Endodermal cell (in vitro differentiated cells): Measurements from ENCODE around the gene CDC42EP1. TPM values are rescaled to one million over a fixed set of nuclear protein-coding genes. Genes with fewer than 3 reads are reported as not detected.

Experiments
- DNase-seq: peaks from one replicate; pipeline ENCODE4 v3.0.0-alpha.2; 2017
- H3K27ac ChIP-seq: 2 replicates; pipeline ENCODE4 v1.5.1; 2013; ENCODE audit warnings: mild to moderate bottlenecking, low read depth, low read length, moderate library complexity
- H3K27me3 ChIP-seq: 2 replicates; pipeline ENCODE4 v1.6.1; 2013; ENCODE audit warnings: mild to moderate bottlenecking, low read length, moderate library complexity; ENCODE audit not compliant: insufficient read depth, control insufficient read depth, poor library complexity, severe bottlenecking
- H3K36me3 ChIP-seq: 2 replicates; pipeline ENCODE4 v1.7.0; 2013; ENCODE audit warnings: mild to moderate bottlenecking, low read length, moderate library complexity; ENCODE audit not compliant: control insufficient read depth, insufficient read depth
- H3K4me1 ChIP-seq: one replicate; pipeline ENCODE4 v1.7.0; 2013; ENCODE audit warnings: low read length; ENCODE audit not compliant: control insufficient read depth, insufficient read depth
- H3K4me3 ChIP-seq: 2 replicates; pipeline ENCODE4 v1.5.1; 2013; ENCODE audit warnings: mild to moderate bottlenecking, low read length, moderate library complexity
- H3K9ac ChIP-seq: 2 replicates; pipeline ENCODE4 v1.6.1; 2013; ENCODE audit warnings: mild to moderate bottlenecking, low read length, moderate library complexity; ENCODE audit not compliant: poor library complexity, severe bottlenecking; ENCODE audit errors: extremely low read depth
- H3K9me3 ChIP-seq: 2 replicates; pipeline ENCODE4 v1.6.1; 2013; ENCODE audit warnings: mild to moderate bottlenecking, low read length, moderate library complexity; ENCODE audit not compliant: control insufficient read depth
- H3K27ac Mint-ChIP-seq: 2 replicates; pipeline ENCODE4 v1.8.0; 2020; ENCODE audit warnings: mixed read lengths
- H3K27me3 Mint-ChIP-seq: 2 replicates; pipeline ENCODE4 v1.8.0; 2021; ENCODE audit warnings: mild to moderate bottlenecking, mixed read lengths; ENCODE audit not compliant: insufficient read depth
- H3K36me3 Mint-ChIP-seq: 2 replicates; pipeline ENCODE4 v1.8.0; 2020; ENCODE audit warnings: low read depth, mixed read lengths
- H3K4me1 Mint-ChIP-seq: 2 replicates; pipeline ENCODE4 v1.8.0; 2020; ENCODE audit warnings: mixed read lengths
- H3K4me3 Mint-ChIP-seq: 2 replicates; pipeline ENCODE4 v1.8.0; 2020; ENCODE audit warnings: mild to moderate bottlenecking, moderate library complexity, mixed read lengths
- H3K9me3 Mint-ChIP-seq: 2 replicates; pipeline ENCODE4 v1.8.0; 2020; ENCODE audit warnings: mild to moderate bottlenecking, mixed read lengths
- CTCF ChIP-seq: fragments of 200-600 bp; sonication (generic); conservative IDR thresholded peaks from 2 replicates; pipeline ENCODE4 v1.5.0; 2021; ENCODE audit warnings: antibody characterized with exemption, mild to moderate bottlenecking
- WGBS, 2 experiments: methylation state at CpG; one replicate each; pipeline versions ENCODE4 v1.1.5 to v1.1.7; 2013; ENCODE audit warnings: missing lambda C conversion rate in 2 of 2, mixed read lengths in 1 of 2; ENCODE audit not compliant: insufficient coverage in 1 of 2, insufficient read length in 1 of 2; 5-methylcytosine and 5-hydroxymethylcytosine counted together
- total RNA-seq, 2 donors: library from RNA; stranded (reverse); fragmentation: NEBNext Ultra II Directional in 1 of 2; extraction: Animal tissue kit (Norgen Biotek cat#: 25700) in 1 of 2; gene quantifications; 2 replicates in 1 of 2; 3 replicates in 1 of 2; pipeline ENCODE4 v1.2.1, GENCODE V29; 2021

The CDC42EP1 gene
- total RNA-seq, 2 donors from 2014 or later, result 45.0 to 45.1 TPM

GRCh38 chr22:37555029-37555428, 5.3 kb upstream of the CDC42EP1 start:
- no peaks in the 10 kb centered on the region for H3K9me3 ChIP-seq
- peaks cover 13% of the 10 kb centered on the region for H3K27me3 Mint-ChIP-seq
- H3K27ac ChIP-seq, result no peak overlapping the region
- H3K9ac ChIP-seq, result no peak overlapping the region
- no peaks in the 10 kb centered on the region for H3K9me3 Mint-ChIP-seq
- no peak for DNase-seq
- H3K4me1 Mint-ChIP-seq, result peaks cover 56% of the 10 kb centered on the region
- no peak overlapping the region for H3K4me3 ChIP-seq
- no peaks in the 10 kb centered on the region for H3K27me3 ChIP-seq
- no peak for TF ChIP-seq CTCF
- no peaks in the 10 kb centered on the region for H3K36me3 Mint-ChIP-seq
- peaks cover 27% of the 10 kb centered on the region for H3K4me1 ChIP-seq
- H3K4me3 Mint-ChIP-seq, result no peak overlapping the region
- H3K27ac Mint-ChIP-seq, result no peak overlapping the region
- H3K36me3 ChIP-seq, result no peaks in the 10 kb centered on the region

- Histone ChIP-seq H3K9ac (no peak overlapping the region), H3K27me3 (no peaks in the 10 kb centered on the region), H3K27ac (no peak overlapping the region), H3K4me1 (peaks cover 15% of the 10 kb centered on the region), H3K4me3 (no peak overlapping the region), H3K36me3 (no peaks in the 10 kb centered on the region), H3K9me3 (no peaks in the 10 kb centered on the region)
- TF ChIP-seq CTCF, result no peak
- peak; percentile 85 for DNase-seq
- Mint-ChIP-seq H3K27ac (no peak overlapping the region), H3K36me3 (no peaks in the 10 kb centered on the region), H3K9me3 (no peaks in the 10 kb centered on the region), H3K4me1 (peaks cover 42% of the 10 kb centered on the region), H3K4me3 (peak overlapping the region; percentile 25), H3K27me3 (peaks cover 13% of the 10 kb centered on the region)
- WGBS, 2 experiments, result 14 to 17% methylated on average over 3 to 5 of the region's 5 CpGs
Measured at GRCh38 chr22:37556710-37557109, 3.6 kb upstream of the CDC42EP1 start.

- H3K4me1 Mint-ChIP-seq, result peaks cover 43% of the 10 kb centered on the region
- Histone ChIP-seq H3K4me3 (no peak overlapping the region), H3K27me3 (no peaks in the 10 kb centered on the region), H3K36me3 (peaks cover 4% of the 10 kb centered on the region), H3K9ac (no peak overlapping the region), H3K9me3 (no peaks in the 10 kb centered on the region), H3K27ac (no peak overlapping the region), H3K4me1 (peaks cover 19% of the 10 kb centered on the region)
- H3K27ac Mint-ChIP-seq, result no peak overlapping the region
- 95 to 100% methylated on average over 7 of the region's 7 CpGs for WGBS, 2 experiments
- no peak for DNase-seq
- H3K4me3 Mint-ChIP-seq, result no peak overlapping the region
- TF ChIP-seq CTCF, result no peak
- no peaks in the 10 kb centered on the region for H3K36me3 Mint-ChIP-seq
- H3K27me3 Mint-ChIP-seq, result peaks cover 13% of the 10 kb centered on the region
- H3K9me3 Mint-ChIP-seq, result no peaks in the 10 kb centered on the region
Measured at GRCh38 chr22:37557321-37558001, 2.8 kb upstream of the CDC42EP1 start.
